Left forelimb (tissue), 1 donor: ENCODE measurements around the gene TADA2B.

Experiments used
- DNase-seq: peaks from one replicate; pipeline ENCODE4 v3.0.0-alpha.2; 2018; ENCODE audit warnings: low spot score

The TADA2B gene

GRCh38 chr4:7043284-7044136 is at the start of gene TADA2B:
Gene TADA2B, plus strand, starts transcription at chr4:7043372. Its CDS starts 208 bp downstream, at chr4:7043580.
- peak; percentile 80 for DNase-seq

- no peak for DNase-seq
These were observed 46.7 kb upstream of the TADA2B start for GRCh38 chr4:6996481-6996880.

- DNase-seq = no peak
These were observed 43.7 kb upstream of the TADA2B start for GRCh38 chr4:6999172-7000086.

- DNase-seq = no peak
These were observed 42.6 kb upstream of the TADA2B start for GRCh38 chr4:7000421-7001176.

GRCh38 chr4:7001271-7001670 is 41.9 kb upstream of the TADA2B start:
- no peak for DNase-seq

- no peak for DNase-seq
These were observed 40.8 kb upstream of the TADA2B start for GRCh38 chr4:7002336-7002735.

- DNase-seq = no peak
These were observed 39.8 kb upstream of the TADA2B start for GRCh38 chr4:7003176-7003878.

GRCh38 chr4:7003879-7004240 is 39.3 kb upstream of the TADA2B start:
- no peak for DNase-seq

- no peak for DNase-seq
These were observed 38.8 kb upstream of the TADA2B start for GRCh38 chr4:7004331-7004730.

GRCh38 chr4:7005571-7005970 is 37.6 kb upstream of the TADA2B start:
- no peak for DNase-seq

GRCh38 chr4:7006411-7006810 is 36.8 kb upstream of the TADA2B start:
- no peak for DNase-seq

GRCh38 chr4:7007142-7007907 is 35.8 kb upstream of the TADA2B start:
- no peak for DNase-seq

GRCh38 chr4:7007944-7008343 is 35.2 kb upstream of the TADA2B start:
- DNase-seq = no peak

GRCh38 chr4:7009564-7009963 is 33.6 kb upstream of the TADA2B start:
- DNase-seq = no peak

GRCh38 chr4:7013175-7013574 is 30.0 kb upstream of the TADA2B start:
- no peak for DNase-seq

GRCh38 chr4:7014815-7015214 is 28.4 kb upstream of the TADA2B start:
- no peak for DNase-seq

GRCh38 chr4:7015383-7016035 is 27.7 kb upstream of the TADA2B start:
- no peak for DNase-seq

GRCh38 chr4:7016086-7016485 is 27.1 kb upstream of the TADA2B start:
- no peak for DNase-seq

- DNase-seq = no peak
These were observed 26.7 kb upstream of the TADA2B start for GRCh38 chr4:7016512-7016911.

GRCh38 chr4:7017446-7018048 is 25.6 kb upstream of the TADA2B start:
- DNase-seq = no peak
